ENCODE results near the gene FNDC11. TPM values are rescaled to one million over a fixed set of nuclear protein-coding genes. Genes with fewer than 3 reads are reported as not detected.

The FNDC11 gene
- total and polyA plus RNA-seq, 3 experiments from 2014 or later: 0.13 to 0.26 TPM; not detected in 1

DNA sequence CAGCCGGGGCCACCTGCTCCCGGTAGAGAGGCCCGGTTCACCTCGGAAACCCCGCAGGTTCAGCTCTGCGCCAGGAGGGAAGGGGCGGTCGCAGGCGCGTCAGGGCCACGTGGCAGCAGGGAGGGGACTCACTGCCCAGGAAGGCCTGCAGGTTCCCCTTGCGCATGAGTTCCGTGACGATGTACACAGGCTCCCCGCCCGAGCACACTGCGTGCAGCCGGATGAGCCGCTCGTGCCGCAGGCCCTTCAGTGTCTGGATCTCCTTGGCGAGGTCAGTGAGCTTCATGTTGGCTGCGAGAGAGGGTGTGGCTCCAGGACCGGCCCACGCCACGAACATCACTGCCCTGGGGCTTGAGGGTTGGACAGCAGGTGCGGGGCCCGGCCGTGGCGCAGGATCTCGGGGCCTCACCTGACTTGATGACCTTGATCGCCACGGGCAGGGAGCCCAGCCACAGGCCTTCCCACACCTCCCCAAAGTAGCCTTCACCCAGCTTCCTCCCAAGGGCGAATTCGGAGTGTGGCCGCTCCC, 11.9 kb upstream of the FNDC11 start:
- peaks cover 0 to 4% (median 0%) of the 10 kb centered on the region in 5 donors for H3K9me3 Mint-ChIP-seq
- no peaks in the 10 kb centered on the region for H3K27me3 ChIP-seq (ENCODE audit: insufficient read depth, low read length, poor library complexity, severe bottlenecking)
- ChIA-PET CTCF (interaction anchor here (1.7 kb wide), 1 partner anchor 439 kb away, joined by 5 read pairs; the partner anchor contains the start of gene PRPF6), POLR2A (interaction anchor here (0.7 kb wide), 1 partner anchor 31 kb away, joined by 6 read pairs; no protein-coding TSS in a partner anchor)
- H3K27me3 Mint-ChIP-seq: peaks cover 0 to 2% of the 10 kb centered on the region in 2 donors
- H3K9me3 ChIP-seq (ENCODE audit: low read length): no peaks in the 10 kb centered on the region
- no peak overlapping the region for H3K4me3 ChIP-seq (ENCODE audit: low read length)
- H3K36me3 Mint-ChIP-seq: peaks cover 0 to 2% (median 0%) of the 10 kb centered on the region in 3 donors
- no peaks in the 10 kb centered on the region for H3K36me3 ChIP-seq (ENCODE audit: insufficient read depth, low read length)
- H3K4me1 ChIP-seq (ENCODE audit: insufficient read depth, low read length): peaks cover 15% of the 10 kb centered on the region
- DNase-seq: no peak
- no peak overlapping the region for H3K4me3 Mint-ChIP-seq
- H3K4me1 Mint-ChIP-seq: peaks cover 0 to 14% (median 1%) of the 10 kb centered on the region in 3 donors
- no peak overlapping the region for H3K27ac ChIP-seq (ENCODE audit: low read depth, low read length)
- no peak overlapping the region for H3K27ac Mint-ChIP-seq

DNA sequence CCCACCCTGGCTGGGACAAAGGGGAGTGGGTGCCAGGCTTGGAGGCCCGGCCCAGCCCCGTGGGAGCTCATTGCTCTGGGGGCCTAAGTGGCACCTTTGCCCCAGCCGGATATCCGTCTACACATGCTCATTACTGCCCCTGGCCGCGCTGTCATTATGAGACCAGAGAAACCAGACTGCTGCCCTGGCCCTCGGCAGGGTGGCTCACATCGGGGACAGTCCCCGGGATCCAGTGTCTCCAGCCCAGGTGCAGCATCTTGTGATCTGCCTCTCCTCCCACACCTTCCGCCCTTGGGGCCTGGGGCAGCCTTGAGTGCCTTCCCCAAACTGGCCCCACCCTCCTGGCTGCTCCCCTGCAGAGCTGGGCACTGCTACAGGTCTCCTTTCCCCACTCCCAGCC, 11.3 kb upstream of the FNDC11 start:
- H3K4me1 ChIP-seq (ENCODE audit: insufficient read depth, low read length): peaks cover 9% of the 10 kb centered on the region
- H3K36me3 Mint-ChIP-seq: peaks cover 0 to 2% (median 0%) of the 10 kb centered on the region in 3 donors
- POLR2A ChIA-PET: no interaction called here
- peaks cover 0 to 10% (median 0%) of the 10 kb centered on the region in 3 donors for H3K4me1 Mint-ChIP-seq
- no peak overlapping the region for H3K27ac Mint-ChIP-seq
- no peaks in the 10 kb centered on the region for H3K9me3 ChIP-seq (ENCODE audit: low read length)
- no peak overlapping the region for H3K4me3 ChIP-seq (ENCODE audit: low read length)
- H3K27me3 ChIP-seq (ENCODE audit: insufficient read depth, low read length, poor library complexity, severe bottlenecking): no peaks in the 10 kb centered on the region
- H3K27ac ChIP-seq (ENCODE audit: low read depth, low read length): no peak overlapping the region
- H3K27me3 Mint-ChIP-seq: peaks cover 0 to 2% of the 10 kb centered on the region in 2 donors
- no peak overlapping the region for H3K4me3 Mint-ChIP-seq
- DNase-seq: no peak
- H3K9me3 Mint-ChIP-seq: peaks cover 0 to 4% (median 0%) of the 10 kb centered on the region in 5 donors
- CTCF ChIA-PET: interaction anchor here (1.7 kb wide), 1 partner anchor 438 kb away, joined by 5 read pairs; the partner anchor contains the start of gene PRPF6
- no peaks in the 10 kb centered on the region for H3K36me3 ChIP-seq (ENCODE audit: insufficient read depth, low read length)

DNA sequence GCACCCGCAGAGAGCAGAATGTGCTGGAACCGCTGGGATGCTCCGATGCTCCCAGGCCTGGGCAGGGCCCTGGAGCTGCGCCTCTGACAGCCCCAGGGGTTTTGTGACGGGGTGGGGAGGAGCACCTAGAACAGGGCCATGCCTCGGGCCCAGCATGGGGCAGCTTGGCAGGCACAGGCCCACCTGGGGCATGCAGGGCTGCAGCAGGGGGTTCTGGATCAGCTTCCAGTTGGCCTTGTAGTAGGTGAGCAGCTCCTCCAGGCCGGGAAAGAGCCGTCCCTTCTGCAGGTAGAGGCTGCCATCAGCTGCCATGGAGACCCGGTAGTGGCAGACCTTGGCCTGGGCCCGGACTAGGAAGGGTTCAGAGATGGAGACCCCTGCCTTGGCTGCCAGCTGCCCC, 10.8 kb upstream of the FNDC11 start:
- H3K9me3 ChIP-seq (ENCODE audit: low read length): no peaks in the 10 kb centered on the region
- H3K27ac ChIP-seq (ENCODE audit: low read depth, low read length): no peak overlapping the region
- H3K9me3 Mint-ChIP-seq: peaks cover 0 to 4% (median 0%) of the 10 kb centered on the region in 5 donors
- H3K36me3 ChIP-seq (ENCODE audit: insufficient read depth, low read length): no peaks in the 10 kb centered on the region
- peaks cover 0 to 2% (median 0%) of the 10 kb centered on the region in 3 donors for H3K36me3 Mint-ChIP-seq
- H3K27ac Mint-ChIP-seq: no peak overlapping the region
- ChIA-PET POLR2A (interaction anchor here (0.7 kb wide), 1 partner anchor 326 kb away, joined by 3 read pairs; no protein-coding TSS in a partner anchor), CTCF (interaction anchor here (1.5 to 1.7 kb wide), 2 partner anchors 109 to 438 kb away, joined by 3 to 5 read pairs; partner anchors contain the start of gene PRPF6)
- no peak overlapping the region for H3K4me3 Mint-ChIP-seq
- H3K27me3 ChIP-seq (ENCODE audit: insufficient read depth, low read length, poor library complexity, severe bottlenecking): no peaks in the 10 kb centered on the region
- peaks cover 0 to 6% (median 0%) of the 10 kb centered on the region in 3 donors for H3K4me1 Mint-ChIP-seq
- H3K27me3 Mint-ChIP-seq: peaks cover 0 to 2% of the 10 kb centered on the region in 2 donors
- no peak for DNase-seq
- peaks cover 9% of the 10 kb centered on the region for H3K4me1 ChIP-seq (ENCODE audit: insufficient read depth, low read length)
- H3K4me3 ChIP-seq (ENCODE audit: low read length): no peak overlapping the region

DNA sequence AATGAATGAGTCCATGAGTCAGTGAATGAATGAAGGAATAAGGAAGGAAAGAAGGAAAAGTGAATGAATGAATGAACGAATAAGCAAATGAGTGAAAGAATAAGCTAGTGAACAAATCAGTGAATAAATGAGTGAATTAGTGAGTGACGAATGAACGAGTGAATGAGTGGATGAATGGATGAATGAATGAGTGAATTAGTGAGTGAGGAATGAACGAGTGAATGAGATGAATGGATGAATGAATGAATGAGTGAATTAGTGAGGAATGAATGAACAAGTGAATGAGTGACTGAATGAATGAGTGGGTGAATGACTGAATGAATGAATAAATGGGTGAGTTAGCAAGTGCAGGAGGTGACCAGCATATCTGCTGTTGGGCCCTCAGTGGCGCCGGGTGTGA, 10.2 kb upstream of the FNDC11 start:
- H3K27ac ChIP-seq (ENCODE audit: low read depth, low read length): no peak overlapping the region
- ChIA-PET CTCF (interaction anchor here (1.5 kb wide), 1 partner anchor 108 kb away, joined by 3 read pairs; no protein-coding TSS in a partner anchor), POLR2A (interaction anchor here (0.7 kb wide), 1 partner anchor 327 kb away, joined by 3 read pairs; no protein-coding TSS in a partner anchor)
- Mint-ChIP-seq H3K4me3 (no peak overlapping the region), H3K4me1 (peaks cover 0 to under 1% (median 0%) of the 10 kb centered on the region in 3 donors), H3K27me3 (peaks cover 0 to 2% of the 10 kb centered on the region in 2 donors), H3K36me3 (peaks cover 0 to 2% (median 0%) of the 10 kb centered on the region in 3 donors), H3K27ac (no peak overlapping the region), H3K9me3 (peaks cover 0 to 4% (median 0%) of the 10 kb centered on the region in 5 donors)
- H3K4me1 ChIP-seq (ENCODE audit: insufficient read depth, low read length): peaks cover 4% of the 10 kb centered on the region
- H3K4me3 ChIP-seq (ENCODE audit: low read length): no peak overlapping the region
- no peaks in the 10 kb centered on the region for H3K36me3 ChIP-seq (ENCODE audit: insufficient read depth, low read length)
- H3K9me3 ChIP-seq (ENCODE audit: low read length): no peaks in the 10 kb centered on the region
- no peak for DNase-seq
- H3K27me3 ChIP-seq (ENCODE audit: insufficient read depth, low read length, poor library complexity, severe bottlenecking): no peaks in the 10 kb centered on the region

DNA sequence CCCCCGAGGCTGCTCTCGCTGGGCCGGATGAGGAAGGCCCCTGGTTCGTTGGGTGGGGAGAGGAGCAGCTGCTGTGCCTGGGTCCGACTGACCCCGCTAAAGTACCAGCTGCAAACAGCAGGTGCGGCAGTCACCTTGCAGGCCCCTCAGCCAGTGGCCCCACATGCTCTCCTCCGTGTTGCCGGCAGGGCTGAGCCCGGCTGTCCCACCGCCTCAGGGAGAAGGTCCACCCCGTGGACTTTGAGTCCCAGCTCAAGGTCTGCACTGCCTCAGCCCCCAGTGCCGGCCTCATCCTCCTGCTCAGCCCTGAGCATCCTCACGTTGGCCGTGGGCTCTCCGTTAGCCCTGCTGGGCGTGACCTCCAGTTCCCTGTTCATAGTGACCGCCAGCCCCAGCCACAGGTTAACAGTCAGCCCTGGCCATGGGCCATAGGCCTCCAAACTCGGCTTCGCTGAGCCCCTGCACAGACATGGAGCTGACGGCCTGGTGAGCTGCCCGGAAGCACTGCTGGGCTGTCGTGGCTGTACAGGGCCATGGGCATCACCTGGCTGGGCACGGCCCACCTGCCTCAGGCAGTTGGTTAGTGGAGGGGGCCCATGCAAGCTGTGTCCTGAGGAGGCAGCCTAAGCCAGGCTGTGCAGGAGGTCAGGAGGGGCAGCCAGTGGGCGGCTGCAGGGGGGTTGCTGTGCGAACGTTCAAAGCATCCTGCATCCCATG, 9.6 kb upstream of the FNDC11 start:
- Mint-ChIP-seq H3K27me3 (peaks cover 3 to 4% of the 10 kb centered on the region in 2 donors), H3K4me3 (no peak overlapping the region), H3K27ac (no peak overlapping the region), H3K9me3 (peaks cover 0 to 4% (median 0%) of the 10 kb centered on the region in 5 donors), H3K4me1 (peaks cover 0 to 2% (median 0%) of the 10 kb centered on the region in 3 donors), H3K36me3 (peaks cover 0 to 2% (median 0%) of the 10 kb centered on the region in 3 donors)
- POLR2A ChIA-PET: no interaction called here
- no peaks in the 10 kb centered on the region for H3K27me3 ChIP-seq (ENCODE audit: insufficient read depth, low read length, poor library complexity, severe bottlenecking)
- CTCF ChIA-PET: interaction anchor here (1.5 kb wide), 1 partner anchor 107 kb away, joined by 3 read pairs; no protein-coding TSS in a partner anchor
- no peak for DNase-seq
- H3K4me1 ChIP-seq (ENCODE audit: insufficient read depth, low read length): no peaks in the 10 kb centered on the region
- H3K9me3 ChIP-seq (ENCODE audit: low read length): no peaks in the 10 kb centered on the region
- no peak overlapping the region for H3K27ac ChIP-seq (ENCODE audit: low read depth, low read length)
- no peak overlapping the region for H3K4me3 ChIP-seq (ENCODE audit: low read length)
- no peaks in the 10 kb centered on the region for H3K36me3 ChIP-seq (ENCODE audit: insufficient read depth, low read length)

DNA sequence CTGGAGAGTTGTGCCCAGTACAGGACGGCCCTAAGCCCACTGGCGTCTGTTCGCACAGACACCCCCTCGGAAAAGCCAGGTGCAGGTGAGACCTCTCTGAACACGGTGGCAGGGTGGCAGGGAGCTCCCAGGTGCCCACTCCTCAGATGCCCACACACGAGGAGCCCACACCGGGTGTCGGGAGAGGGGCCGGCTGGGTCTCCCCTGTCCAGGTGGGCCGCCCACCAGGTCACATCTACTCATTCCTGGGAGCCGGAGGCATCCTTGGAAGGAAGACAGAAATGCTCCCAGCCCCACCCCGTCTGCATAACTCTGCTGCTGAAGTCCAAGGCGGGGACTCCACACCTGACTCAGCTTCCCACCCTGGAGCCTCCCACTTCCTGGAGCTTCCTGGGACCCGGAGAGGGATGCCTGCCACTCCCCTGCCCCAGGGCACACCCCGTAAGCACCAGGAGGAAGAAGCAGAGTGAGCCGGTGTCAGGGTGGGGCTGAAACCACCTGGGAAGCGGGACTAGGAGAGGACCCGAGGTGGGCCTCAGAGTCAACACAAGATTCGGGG, 8.9 kb upstream of the FNDC11 start:
- H3K27ac Mint-ChIP-seq: no peak overlapping the region
- H3K4me3 Mint-ChIP-seq: no peak overlapping the region
- Histone ChIP-seq H3K9me3 (ENCODE audit: low read length) (no peaks in the 10 kb centered on the region), H3K27ac (ENCODE audit: low read depth, low read length) (no peak overlapping the region), H3K4me3 (ENCODE audit: low read length) (no peak overlapping the region), H3K27me3 (ENCODE audit: insufficient read depth, low read length, poor library complexity, severe bottlenecking) (no peaks in the 10 kb centered on the region), H3K36me3 (ENCODE audit: insufficient read depth, low read length) (no peaks in the 10 kb centered on the region), H3K4me1 (ENCODE audit: insufficient read depth, low read length) (no peaks in the 10 kb centered on the region)
- peaks cover 6 to 7% of the 10 kb centered on the region in 2 donors for H3K27me3 Mint-ChIP-seq
- ChIA-PET CTCF (no interaction called here), POLR2A (no interaction called here)
- H3K4me1 Mint-ChIP-seq: peaks cover 0 to 4% (median 0%) of the 10 kb centered on the region in 3 donors
- peaks cover 0 to 4% (median 0%) of the 10 kb centered on the region in 5 donors for H3K9me3 Mint-ChIP-seq
- peaks cover 0 to 2% (median 0%) of the 10 kb centered on the region in 3 donors for H3K36me3 Mint-ChIP-seq
- DNase-seq: no peak

DNA sequence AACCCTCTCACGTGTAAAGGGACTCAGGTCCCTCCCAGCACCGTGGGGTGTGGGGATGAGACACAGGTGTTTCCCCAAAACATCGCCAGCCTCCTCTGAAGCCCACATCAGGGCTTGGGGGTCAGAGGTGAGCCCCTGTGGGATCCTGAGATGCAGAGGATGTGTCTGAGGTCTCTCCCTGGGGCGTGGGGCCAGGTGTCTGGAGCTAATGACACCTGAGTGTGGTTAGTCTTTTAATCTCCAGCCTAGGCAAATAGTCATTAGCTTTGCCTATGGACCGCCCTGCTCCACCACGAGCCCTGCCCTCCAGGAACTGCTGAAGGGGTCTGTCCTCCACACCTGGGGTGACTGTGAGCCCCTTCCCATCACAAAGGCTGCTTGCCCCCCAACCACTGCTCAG, 8.1 kb upstream of the FNDC11 start:
- Mint-ChIP-seq H3K27me3 (peaks cover 8% of the 10 kb centered on the region in 2 donors), H3K9me3 (peaks cover 0 to 4% (median 0%) of the 10 kb centered on the region in 5 donors), H3K36me3 (peaks cover 0 to 2% (median 0%) of the 10 kb centered on the region in 3 donors), H3K27ac (no peak overlapping the region), H3K4me3 (no peak overlapping the region), H3K4me1 (peaks cover 0 to 4% (median under 1%) of the 10 kb centered on the region in 3 donors)
- DNase-seq: no peak
- Histone ChIP-seq H3K9me3 (ENCODE audit: low read length) (no peaks in the 10 kb centered on the region), H3K4me1 (ENCODE audit: insufficient read depth, low read length) (no peaks in the 10 kb centered on the region), H3K36me3 (ENCODE audit: insufficient read depth, low read length) (no peaks in the 10 kb centered on the region), H3K27ac (ENCODE audit: low read depth, low read length) (no peak overlapping the region), H3K4me3 (ENCODE audit: low read length) (no peak overlapping the region), H3K27me3 (ENCODE audit: insufficient read depth, low read length, poor library complexity, severe bottlenecking) (no peaks in the 10 kb centered on the region)
- ChIA-PET CTCF (interaction anchor here (1.2 kb wide), 1 partner anchor 9 kb away, joined by 5 read pairs; the partner anchor contains the start of gene PTK6), POLR2A (no interaction called here)
